ENCODE measurements around the gene PKM. TPM values are rescaled to one million over a fixed set of nuclear protein-coding genes. Genes with fewer than 3 reads are reported as not detected.

The PKM gene
- total and polyA plus RNA-seq, 2 experiments from 2014 or later, result 2,427 to 2,534 TPM

DNA sequence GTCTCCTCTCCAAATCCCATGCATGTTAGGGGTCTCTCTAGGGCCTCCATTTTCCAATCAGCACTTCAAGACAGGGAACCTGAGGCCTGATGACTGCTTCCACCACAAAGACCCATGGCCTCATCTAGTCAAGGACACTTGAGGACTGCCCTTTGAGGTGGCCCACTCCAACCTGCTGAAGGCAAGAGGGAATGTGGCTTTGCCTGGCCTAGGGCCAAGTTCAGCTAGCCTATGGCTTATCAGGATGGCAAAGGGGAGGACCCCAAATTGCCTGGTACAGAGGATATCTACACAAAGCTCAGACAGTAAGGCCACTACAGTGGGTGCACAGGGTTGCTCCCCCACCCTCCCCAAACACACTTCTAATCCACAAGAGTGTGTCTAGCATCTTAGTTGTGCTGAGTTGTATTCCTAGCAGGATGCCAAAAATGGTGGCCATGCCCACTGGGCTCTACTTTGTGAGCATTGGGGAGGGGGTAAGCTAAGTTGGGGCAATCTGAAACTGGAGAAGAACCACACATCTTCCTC lies 23.4 kb downstream of the PKM start:
- H3K4me1 ChIP-seq (ENCODE audit: insufficient read depth), result peaks cover 20% of the 10 kb centered on the region
- no peak overlapping the region for H3K4me2 ChIP-seq (ENCODE audit: unreplicated experiment)
- DNase-seq, result no peak
- H3K9me3 ChIP-seq (ENCODE audit: low read depth), result no peaks in the 10 kb centered on the region
- TF ChIP-seq EZH2 (IDR thresholded peaks at IDR 0.05; ENCODE audit: insufficient read depth, poor library complexity, severe bottlenecking) (no peak), EZH2phosphoT487 (IDR thresholded peaks at IDR 0.05; ENCODE audit: insufficient read depth, low read depth) (no peak)
- H3K9ac ChIP-seq, result no peak overlapping the region
- H3K4me3 ChIP-seq, result no peak overlapping the region
- H4K20me1 ChIP-seq (ENCODE audit: insufficient read depth), result peaks cover 32% of the 10 kb centered on the region
- in situ Hi-C loops (cut with MboI), result no loop called here
- H3F3A ChIP-seq (ENCODE audit: insufficient read depth), result peaks cover 98% of the 10 kb centered on the region
- no peak overlapping the region for H2AFZ ChIP-seq
- peaks cover 93% of the 10 kb centered on the region for H3K36me3 ChIP-seq (ENCODE audit: low read depth)
- no peaks in the 10 kb centered on the region for H3K27me3 ChIP-seq (replicated peaks; ENCODE audit: insufficient read depth)
- H3K9me2 ChIP-seq (ENCODE audit: insufficient read depth), result no peaks in the 10 kb centered on the region
- no peak overlapping the region for H3K27ac ChIP-seq
- H3K79me2 ChIP-seq (ENCODE audit: insufficient read depth), result peaks cover 89% of the 10 kb centered on the region

DNA sequence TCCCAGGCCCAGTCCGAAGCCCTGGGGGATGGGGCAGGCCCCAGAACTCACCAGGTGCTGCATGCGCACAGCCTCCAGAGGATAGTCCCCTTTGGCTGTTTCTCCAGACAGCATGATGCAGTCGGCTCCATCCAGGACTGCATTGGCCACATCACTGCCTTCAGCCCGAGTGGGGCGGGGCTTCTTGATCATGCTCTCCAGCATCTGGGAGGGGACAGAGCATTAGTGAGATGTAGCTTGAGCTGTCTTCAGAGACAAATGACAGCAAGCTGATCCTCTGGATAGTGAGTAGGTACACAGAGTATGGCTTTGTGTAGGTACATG lies 24.4 kb downstream of the PKM start:
- TF ChIP-seq EZH2 (IDR thresholded peaks at IDR 0.05; ENCODE audit: insufficient read depth, poor library complexity, severe bottlenecking) (no peak), EZH2phosphoT487 (IDR thresholded peaks at IDR 0.05; ENCODE audit: insufficient read depth, low read depth) (no peak)
- H3K9me2 ChIP-seq (ENCODE audit: insufficient read depth), result no peaks in the 10 kb centered on the region
- H3F3A ChIP-seq (ENCODE audit: insufficient read depth), result peaks cover 98% of the 10 kb centered on the region
- peaks cover 93% of the 10 kb centered on the region for H3K36me3 ChIP-seq (ENCODE audit: low read depth)
- no peaks in the 10 kb centered on the region for H3K9me3 ChIP-seq (ENCODE audit: low read depth)
- no peak overlapping the region for H3K4me3 ChIP-seq
- peaks cover 27% of the 10 kb centered on the region for H4K20me1 ChIP-seq (ENCODE audit: insufficient read depth)
- peaks cover 84% of the 10 kb centered on the region for H3K79me2 ChIP-seq (ENCODE audit: insufficient read depth)
- H3K4me1 ChIP-seq (ENCODE audit: insufficient read depth), result peaks cover 20% of the 10 kb centered on the region
- in situ Hi-C loops (cut with MboI), result no loop called here
- no peak overlapping the region for H3K27ac ChIP-seq
- DNase-seq, result no peak
- 74 to 80% methylated on average over 5 of the region's 5 CpGs for WGBS, 2 experiments (ENCODE audit: low coverage in 1 of 2, low lambda C conversion rate in 2 of 2, missing lambda C conversion rate in 2 of 2)
- no peak overlapping the region for H3K9ac ChIP-seq
- no peak overlapping the region for H2AFZ ChIP-seq
- no peaks in the 10 kb centered on the region for H3K27me3 ChIP-seq (replicated peaks; ENCODE audit: insufficient read depth)
- no peak overlapping the region for H3K4me2 ChIP-seq (ENCODE audit: unreplicated experiment)

DNA sequence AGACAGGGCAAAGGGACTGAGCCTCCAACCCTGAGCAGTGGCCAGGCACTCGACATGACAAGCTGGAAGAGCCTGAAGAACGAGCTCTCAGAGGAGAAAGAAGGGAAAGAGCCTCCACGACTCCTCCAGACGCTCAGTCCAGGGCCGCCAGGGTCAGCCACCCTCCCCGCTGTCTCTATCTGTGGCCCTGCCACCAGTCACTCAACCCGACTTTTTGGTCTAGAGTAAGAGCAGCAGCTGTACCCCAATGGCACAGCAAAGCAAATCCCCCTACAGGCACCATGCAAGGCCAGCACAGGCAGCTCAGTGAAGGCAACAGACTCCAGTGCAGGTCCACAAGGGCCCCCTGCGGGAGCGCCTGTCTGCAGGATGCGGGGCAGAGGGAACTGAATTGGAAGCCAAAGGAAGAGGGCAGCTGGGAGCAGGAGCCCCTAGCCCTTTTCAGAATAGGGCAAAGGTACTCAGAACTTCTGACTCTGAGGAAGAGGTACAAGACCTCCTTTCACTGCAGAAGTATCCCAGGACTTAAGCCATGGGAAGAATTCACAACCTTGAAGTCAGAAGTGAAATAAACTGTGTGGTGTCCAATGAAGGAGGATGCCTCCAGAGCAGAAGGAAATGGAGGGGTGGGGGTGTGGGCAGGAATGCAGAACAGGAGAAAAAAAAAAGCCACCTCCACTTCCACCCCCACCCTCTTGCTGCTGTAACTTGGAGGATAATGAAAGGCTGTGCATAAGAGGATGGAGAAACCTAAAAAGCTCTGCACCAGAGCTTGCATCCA lies 24.9 kb downstream of the PKM start:
- DNase-seq, result no peak
- in situ Hi-C loops (cut with MboI), result no loop called here
- no peak overlapping the region for H3K27ac ChIP-seq
- TF ChIP-seq EZH2 (IDR thresholded peaks at IDR 0.05; ENCODE audit: insufficient read depth, poor library complexity, severe bottlenecking), result no peak
- H3K4me1 ChIP-seq (ENCODE audit: insufficient read depth), result peaks cover 20% of the 10 kb centered on the region
- H3K9me2 ChIP-seq (ENCODE audit: insufficient read depth), result no peaks in the 10 kb centered on the region
- H3F3A ChIP-seq (ENCODE audit: insufficient read depth), result peaks cover 98% of the 10 kb centered on the region
- peaks cover 93% of the 10 kb centered on the region for H3K36me3 ChIP-seq (ENCODE audit: low read depth)
- no peak overlapping the region for H2AFZ ChIP-seq
- peaks cover 79% of the 10 kb centered on the region for H3K79me2 ChIP-seq (ENCODE audit: insufficient read depth)
- WGBS, 2 experiments (ENCODE audit: low coverage in 1 of 2, low lambda C conversion rate in 2 of 2, missing lambda C conversion rate in 2 of 2), result 84 to 86% methylated on average over 10 of the region's 10 CpGs
- H3K4me2 ChIP-seq (ENCODE audit: unreplicated experiment), result no peak overlapping the region
- peaks cover 24% of the 10 kb centered on the region for H4K20me1 ChIP-seq (ENCODE audit: insufficient read depth)
- H3K27me3 ChIP-seq (replicated peaks; ENCODE audit: insufficient read depth), result no peaks in the 10 kb centered on the region
- H3K4me3 ChIP-seq, result no peak overlapping the region
- H3K9ac ChIP-seq, result no peak overlapping the region
- no peaks in the 10 kb centered on the region for H3K9me3 ChIP-seq (ENCODE audit: low read depth)

DNA sequence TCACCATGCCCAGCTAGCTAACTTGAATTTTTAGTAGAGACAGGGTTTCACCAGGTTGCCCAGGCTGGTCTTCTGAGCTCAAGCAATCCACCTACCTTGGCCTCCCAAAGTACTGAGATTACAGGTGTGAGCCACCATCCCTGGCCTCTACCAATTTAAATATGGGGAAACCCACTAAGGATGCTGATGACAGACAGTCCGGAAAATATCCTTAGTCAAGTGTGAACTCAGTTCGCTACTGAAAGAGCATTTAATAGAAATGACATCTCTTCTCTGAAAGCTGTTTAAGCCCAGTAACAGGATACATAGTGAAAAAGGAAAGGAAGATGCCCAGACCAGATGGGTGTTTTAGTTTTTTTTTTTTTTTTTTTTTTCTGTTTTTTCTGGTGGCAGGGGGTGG lies 25.7 kb downstream of the PKM start:
- no peak overlapping the region for H3K9ac ChIP-seq
- H3K79me2 ChIP-seq (ENCODE audit: insufficient read depth), result peaks cover 71% of the 10 kb centered on the region
- in situ Hi-C loops (cut with MboI), result no loop called here
- peaks cover 93% of the 10 kb centered on the region for H3K36me3 ChIP-seq (ENCODE audit: low read depth)
- H3K27ac ChIP-seq, result peak overlapping the region; percentile 61
- no peaks in the 10 kb centered on the region for H3K9me2 ChIP-seq (ENCODE audit: insufficient read depth)
- H3K9me3 ChIP-seq (ENCODE audit: low read depth), result no peaks in the 10 kb centered on the region
- H3K4me2 ChIP-seq (ENCODE audit: unreplicated experiment), result no peak overlapping the region
- DNase-seq, result no peak
- TF ChIP-seq EZH2phosphoT487 (IDR thresholded peaks at IDR 0.05; ENCODE audit: insufficient read depth, low read depth), result no peak
- TF ChIP-seq EZH2 (IDR thresholded peaks at IDR 0.05; ENCODE audit: insufficient read depth, poor library complexity, severe bottlenecking), result no peak
- peaks cover 98% of the 10 kb centered on the region for H3F3A ChIP-seq (ENCODE audit: insufficient read depth)
- WGBS, 2 experiments (ENCODE audit: low coverage in 1 of 2, low lambda C conversion rate in 2 of 2, missing lambda C conversion rate in 2 of 2), result 93 to 100% methylated on average over 2 of the region's 2 CpGs
- H2AFZ ChIP-seq, result no peak overlapping the region
- peaks cover 20% of the 10 kb centered on the region for H3K4me1 ChIP-seq (ENCODE audit: insufficient read depth)
- H4K20me1 ChIP-seq (ENCODE audit: insufficient read depth), result peaks cover 24% of the 10 kb centered on the region
- H3K27me3 ChIP-seq (replicated peaks; ENCODE audit: insufficient read depth), result no peaks in the 10 kb centered on the region
- H3K4me3 ChIP-seq, result no peak overlapping the region

Data from GM23248 (cell line).